ENCODE data around the gene DNAH1.
"Not testable (repeated sequence)": the region's sequence is repeated elsewhere in the genome, so short reads cannot be mapped to it uniquely, and the experiment has no call there.

DNAH1 gene

DNA sequence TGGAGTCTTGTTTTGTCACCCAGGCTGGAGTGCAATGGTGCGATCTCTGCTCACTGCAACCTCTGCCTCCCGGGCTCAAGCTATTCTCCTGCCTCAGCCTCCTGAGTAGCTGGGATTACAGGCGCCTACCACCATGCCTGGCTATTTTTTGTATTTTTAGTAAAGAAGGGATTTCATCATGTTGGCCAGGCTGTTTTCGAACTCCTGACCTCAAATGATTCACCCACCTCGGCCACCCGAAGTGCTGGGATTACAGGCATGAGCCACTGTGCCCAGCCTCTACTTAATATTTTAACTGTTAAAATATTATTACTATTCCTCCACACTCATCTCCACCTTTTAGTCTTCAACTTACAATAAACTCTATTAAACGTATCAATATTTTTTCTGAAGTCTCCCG lies 22.0 kb downstream of the DNAH1 start:
- not testable (repeated sequence) for DNase-seq

GRCh38 chr3:52339612-52340011 lies 23.5 kb downstream of the DNAH1 start:
- peak; percentile 54 to 80 (median 72) for DNase-seq

- peak in 2 of 4 experiments; percentile 28 to 33 for DNase-seq
These were observed 25.0 kb downstream of the DNAH1 start for GRCh38 chr3:52341123-52341522.

DNA sequence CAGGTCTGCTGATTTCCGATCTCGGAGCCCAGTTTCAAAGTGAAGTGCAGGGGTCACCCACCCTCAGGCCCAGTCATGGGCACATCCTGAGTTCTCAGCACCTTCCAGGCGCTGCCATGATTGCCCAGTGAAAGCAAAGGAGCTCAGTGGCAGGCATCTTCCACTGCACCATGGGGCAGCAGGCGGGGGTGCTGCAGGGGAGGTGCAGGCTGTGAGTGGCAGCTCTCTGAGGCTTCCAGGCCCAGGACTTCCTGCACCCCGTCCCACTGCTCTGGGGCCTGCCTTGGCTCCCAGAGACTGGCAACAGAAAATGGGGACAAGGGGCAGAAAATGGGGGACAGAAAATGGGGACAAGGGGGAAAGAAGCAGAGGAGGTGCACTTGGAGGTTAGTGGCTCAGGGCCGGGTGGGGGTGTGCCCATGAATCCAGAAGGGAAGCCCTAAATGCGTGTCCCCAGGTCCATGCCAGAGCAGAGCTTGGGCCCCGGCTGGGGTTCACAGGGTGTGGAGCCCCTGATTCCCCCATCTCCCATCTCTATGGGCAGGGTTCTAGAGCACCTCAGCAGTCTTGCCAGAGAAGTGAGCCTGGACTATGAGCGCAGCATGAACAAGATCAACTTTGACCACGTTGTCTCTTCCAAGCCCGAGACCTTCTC lies 28.0 kb downstream of the DNAH1 start:
- DNase-seq: no peak

DNA sequence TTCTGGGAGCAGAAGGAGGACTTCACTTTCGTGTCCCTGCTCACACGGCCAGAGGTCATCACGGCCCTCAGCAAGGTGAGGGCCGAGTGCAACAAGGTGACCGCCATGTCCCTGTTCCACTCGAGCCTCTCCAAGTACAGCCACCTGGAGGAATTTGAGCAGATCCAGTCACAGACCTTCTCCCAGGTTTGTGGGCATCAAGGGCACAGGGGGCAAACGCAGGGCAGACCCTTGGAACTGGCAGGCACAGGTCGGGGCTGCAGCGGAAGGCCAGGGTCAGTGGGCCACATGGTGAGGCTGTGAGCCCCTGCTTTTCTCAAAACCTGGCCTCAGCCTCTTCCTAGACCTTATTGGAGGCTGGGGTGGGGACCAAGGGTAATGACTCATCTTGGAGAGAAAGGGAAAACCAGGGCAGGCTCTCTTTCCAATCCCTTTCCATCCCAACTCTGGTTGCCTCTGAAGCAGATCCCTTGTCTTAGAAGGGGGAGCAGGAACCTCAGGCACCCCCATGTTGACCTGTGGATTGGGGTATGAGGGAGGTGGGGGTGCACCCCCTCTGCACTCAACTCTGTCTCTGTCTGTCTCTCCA lies 29.5 kb downstream of the DNAH1 start:
- DNase-seq: no peak

DNA sequence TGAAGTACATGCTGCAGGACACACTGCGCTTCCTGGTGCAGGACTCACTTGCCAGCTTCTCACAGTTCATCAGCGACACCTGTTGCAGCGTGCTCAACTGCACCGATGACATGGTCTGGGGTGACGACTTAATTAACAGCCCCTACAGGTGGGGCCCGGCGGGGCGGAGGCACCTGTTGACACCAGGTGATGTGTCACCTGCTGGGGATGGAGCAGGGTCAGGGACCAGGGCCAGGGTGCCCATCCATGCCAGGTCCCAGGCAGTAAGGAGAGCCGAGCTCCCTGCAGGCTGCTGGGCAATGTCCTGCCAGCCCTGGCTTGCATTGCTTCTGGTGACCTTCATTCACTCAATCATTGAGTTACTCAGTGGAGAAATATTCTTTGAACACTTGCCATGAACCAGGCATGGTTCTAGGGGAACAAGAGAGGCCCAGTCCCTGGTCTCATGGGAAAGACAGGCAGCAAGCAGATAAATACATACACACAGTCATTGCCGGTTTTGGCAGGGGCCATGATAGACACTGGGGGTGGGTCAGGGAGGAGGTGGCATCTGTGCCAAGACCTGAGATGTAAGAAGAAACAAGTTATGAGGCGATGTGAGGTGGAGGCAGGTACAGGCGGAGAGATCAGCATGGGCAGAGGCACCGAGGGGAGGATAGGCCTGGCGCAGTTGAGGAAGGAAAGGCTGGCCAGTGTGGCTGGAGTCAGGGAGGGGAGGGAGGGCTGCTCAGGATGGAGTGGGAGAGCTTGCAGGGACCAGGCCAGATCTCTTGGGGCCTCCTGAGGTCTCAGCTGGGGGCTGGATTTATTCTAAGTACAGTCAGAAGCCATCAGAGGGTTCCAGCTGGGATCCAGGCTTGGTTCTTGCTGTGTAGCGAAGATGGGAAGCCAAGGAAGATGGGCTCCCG lies 30.8 kb downstream of the DNAH1 start:
- no peak for DNase-seq

GRCh38 chr3:52347716-52348635 lies 31.9 kb downstream of the DNAH1 start:
- no peak for DNase-seq

DNA sequence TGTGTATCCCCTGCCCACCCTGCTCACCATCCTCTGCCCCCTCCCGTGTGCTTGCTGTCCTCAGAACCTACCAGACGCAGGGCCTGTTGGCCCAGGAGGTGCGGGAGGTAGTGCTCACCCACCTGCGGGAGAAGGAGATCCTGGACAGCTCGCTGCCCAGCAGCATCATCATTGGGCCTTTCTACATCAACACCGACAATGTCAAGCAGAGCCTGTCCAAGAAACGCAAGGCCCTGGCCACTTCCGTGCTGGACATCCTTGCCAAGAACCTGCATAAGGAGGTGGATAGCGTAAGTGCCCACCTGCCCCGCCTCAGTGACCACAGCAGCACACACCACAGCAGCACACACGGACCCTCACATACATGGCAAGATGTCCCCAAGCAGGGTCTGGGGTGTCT lies 33.0 kb downstream of the DNAH1 start:
- no peak for DNase-seq

- no peak for DNase-seq
These were observed 33.7 kb downstream of the DNAH1 start for GRCh38 chr3:52349611-52350395.

DNA sequence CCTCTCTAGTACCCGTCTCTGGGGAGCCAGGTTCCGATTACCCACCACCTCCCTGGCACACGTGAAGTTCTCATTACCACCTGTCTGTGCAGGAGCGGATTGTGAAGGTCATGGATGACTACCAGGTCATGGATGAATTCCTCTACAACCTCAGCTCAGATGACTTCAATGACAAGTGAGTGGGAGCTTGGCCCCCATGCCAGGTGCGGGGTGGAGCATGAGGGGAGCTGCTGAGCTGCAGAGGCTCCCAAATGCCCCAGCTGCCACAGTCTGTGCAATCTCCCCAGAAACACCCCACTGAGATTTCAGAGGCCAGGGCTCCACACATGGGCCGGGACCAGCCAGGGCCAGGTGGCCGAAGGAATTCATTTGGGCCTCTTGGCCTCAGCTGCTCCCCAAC lies 34.3 kb downstream of the DNAH1 start:
- DNase-seq: no peak

- DNase-seq: no peak
These were observed 35.1 kb downstream of the DNAH1 start for GRCh38 chr3:52350981-52351761.

GRCh38 chr3:52351762-52352368 lies 35.7 kb downstream of the DNAH1 start:
- no peak for DNase-seq

GRCh38 chr3:52352566-52352965 lies 36.4 kb downstream of the DNAH1 start:
- DNase-seq: no peak

- DNase-seq: no peak
These were observed 37.3 kb downstream of the DNAH1 start for GRCh38 chr3:52353291-52353855.

GRCh38 chr3:52354676-52355075 lies 38.6 kb downstream of the DNAH1 start:
- DNase-seq: no peak

- no peak for DNase-seq
These were observed 39.4 kb downstream of the DNAH1 start for GRCh38 chr3:52355526-52355925.

DNA sequence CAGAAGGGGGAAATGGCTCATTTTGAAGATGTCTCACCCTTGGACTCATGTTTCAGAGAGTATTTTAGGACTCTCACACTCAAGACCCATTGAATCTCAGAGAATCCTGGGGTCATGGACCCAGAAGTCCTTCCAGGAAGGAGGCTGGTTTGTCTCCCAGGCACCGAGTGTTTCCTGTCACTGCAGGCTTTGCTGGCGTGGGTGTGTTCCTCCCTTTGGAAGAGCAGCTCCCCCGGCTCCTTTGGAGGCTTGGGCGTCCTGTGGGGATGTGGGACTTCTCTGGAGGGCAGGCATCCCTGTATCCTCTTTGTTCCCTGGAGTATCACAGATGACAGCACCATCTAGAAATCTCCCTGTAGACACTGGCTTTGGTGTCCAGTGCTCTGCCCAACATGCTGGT lies 40.0 kb downstream of the DNAH1 start:
- no peak for DNase-seq

GRCh38 chr3:52357151-52358080 lies 41.3 kb downstream of the DNAH1 start:
- no peak for DNase-seq

Data from suppressor macrophage (primary cell).